Left ventricle myocardium inferior (tissue), 1 donor: ENCODE measurements around the gene RTRAF. TPM values are rescaled to one million over a fixed set of nuclear protein-coding genes. Genes with fewer than 3 reads are reported as not detected.

ENCODE experiments used
- DNase-seq: peaks from one replicate; pipeline ENCODE4 v3.0.0-alpha.2; 2020
- H3K27ac ChIP-seq: fragments of 200-600 bp; replicated peaks from 2 replicates; pipeline ENCODE4 v1.8.0; 2021
- H3K27me3 ChIP-seq: fragments of 200-600 bp; 2 replicates; pipeline ENCODE4 v1.8.0; 2021; ENCODE audit warnings: low read depth
- H3K36me3 ChIP-seq: fragments of 200-600 bp; 2 replicates; pipeline ENCODE4 v1.8.0; 2021
- H3K4me1 ChIP-seq: fragments of 200-600 bp; 2 replicates; pipeline ENCODE4 v1.8.0; 2021
- H3K4me3 ChIP-seq: fragments of 200-600 bp; 2 replicates; pipeline ENCODE4 v1.8.0; 2021; ENCODE audit warnings: mild to moderate bottlenecking, moderate library complexity
- H3K9me3 ChIP-seq: fragments of 200-600 bp; replicated peaks from 2 replicates; pipeline ENCODE4 v1.8.0; 2021
- CTCF ChIP-seq: fragments of 200-600 bp; IDR thresholded peaks from 2 replicates; pipeline ENCODE4 v1.8.0; 2021; ENCODE audit warnings: antibody characterized with exemption, mild to moderate bottlenecking, borderline replicate concordance
- intact Hi-C: fragments of 100-400 bp; cut with micrococcal nuclease; formaldehyde crosslinking; loops from one replicate; pipeline ENCODE4 v1.11.0; 2022
- total RNA-seq: library from RNA; stranded (reverse); fragmentation: NEBNext Ultra II Directional; extraction: Animal tissue kit (Norgen Biotek cat#: 25700); gene quantifications from one replicate; pipeline ENCODE4 v1.2.1, GENCODE V29; 2021
- donor health status: DM: no; HTN: yes; CAD: no; lungs with severe emphysema.

The RTRAF gene
- total RNA-seq, 1 donor from 2014 or later, result 237 TPM

GRCh38 chr14:52007211-52007610 is 17.9 kb downstream of the RTRAF start:
- Histone ChIP-seq H3K27me3 (no peaks in the 10 kb centered on the region), H3K36me3 (peaks cover 90% of the 10 kb centered on the region), H3K4me3 (no peak overlapping the region), H3K27ac (peak overlapping the region; percentile 89), H3K4me1 (peaks cover 94% of the 10 kb centered on the region), H3K9me3 (no peaks in the 10 kb centered on the region)
- intact Hi-C loops, result no loop called here
- no peak for TF ChIP-seq CTCF
- no peak for DNase-seq

GRCh38 chr14:52007637-52008036 is 18.3 kb downstream of the RTRAF start:
- H3K4me3 ChIP-seq, result no peak overlapping the region
- H3K36me3 ChIP-seq, result peaks cover 88% of the 10 kb centered on the region
- intact Hi-C loops, result no loop called here
- peak overlapping the region; percentile 89 for H3K27ac ChIP-seq
- H3K9me3 ChIP-seq, result no peaks in the 10 kb centered on the region
- no peak for DNase-seq
- H3K4me1 ChIP-seq, result peaks cover 94% of the 10 kb centered on the region
- no peaks in the 10 kb centered on the region for H3K27me3 ChIP-seq
- no peak for TF ChIP-seq CTCF

GRCh38 chr14:52008136-52008535 is 18.8 kb downstream of the RTRAF start:
- Histone ChIP-seq H3K4me1 (peaks cover 94% of the 10 kb centered on the region), H3K4me3 (no peak overlapping the region), H3K9me3 (no peaks in the 10 kb centered on the region), H3K27ac (peak overlapping the region; percentile 89), H3K27me3 (no peaks in the 10 kb centered on the region), H3K36me3 (peaks cover 88% of the 10 kb centered on the region)
- no peak for DNase-seq
- intact Hi-C loops, result no loop called here
- no peak for TF ChIP-seq CTCF

GRCh38 chr14:52010173-52010693 is 20.9 kb downstream of the RTRAF start:
- Histone ChIP-seq H3K4me3 (no peak overlapping the region), H3K36me3 (peaks cover 79% of the 10 kb centered on the region), H3K9me3 (no peaks in the 10 kb centered on the region), H3K27me3 (no peaks in the 10 kb centered on the region), H3K4me1 (peaks cover 94% of the 10 kb centered on the region), H3K27ac (peak overlapping the region; percentile 89)
- no peak for TF ChIP-seq CTCF
- no peak for DNase-seq
- intact Hi-C loops, result no loop called here

GRCh38 chr14:52011523-52011922 is 22.2 kb downstream of the RTRAF start:
- intact Hi-C loops, result no loop called here
- H3K36me3 ChIP-seq, result peaks cover 66% of the 10 kb centered on the region

More at GRCh38 chr14:52011523-52011922, 22.2 kb downstream of the RTRAF start:
- H3K4me3 ChIP-seq, result no peak overlapping the region
- H3K4me1 ChIP-seq, result peaks cover 94% of the 10 kb centered on the region
- H3K27ac ChIP-seq, result peak overlapping the region; percentile 89
- no peaks in the 10 kb centered on the region for H3K27me3 ChIP-seq
- TF ChIP-seq CTCF, result no peak
- no peaks in the 10 kb centered on the region for H3K9me3 ChIP-seq
- no peak for DNase-seq
